OCI-LY1 (cell line): ENCODE data around the gene SSRP1.

Experiments
- H2AFZ ChIP-seq: fragments of 200-600 bp; sonication (generic), shearing (Covaris generic); 2 replicates; pipeline ENCODE4 v1.6.0; 2014; ENCODE audit warnings: antibody characterized with exemption, mild to moderate bottlenecking, low read length
- H3F3A ChIP-seq: fragments of 200-600 bp; sonication (generic), shearing (Covaris generic); 2 replicates; pipeline ENCODE4 v1.6.0; 2014; ENCODE audit warnings: mild to moderate bottlenecking, antibody characterized with exemption, low read length, moderate library complexity; ENCODE audit not compliant: insufficient read depth
- H3K27ac ChIP-seq: fragments of 200-600 bp; sonication (generic); 2 replicates; pipeline ENCODE4 v1.5.1; 2014; ENCODE audit warnings: low read length, mixed run types, mild to moderate bottlenecking, low read depth; ENCODE audit not compliant: poor library complexity, severe bottlenecking
- H3K27me3 ChIP-seq: fragments of 200-600 bp; sonication (generic); 2 replicates; pipeline ENCODE4 v1.6.0; 2014; ENCODE audit warnings: antibody characterized with exemption, mild to moderate bottlenecking, low read length, moderate library complexity; ENCODE audit not compliant: insufficient read depth
- H3K36me3 ChIP-seq: fragments of 200-600 bp; sonication (generic); 2 replicates; pipeline ENCODE4 v1.6.1; 2014; ENCODE audit warnings: mild to moderate bottlenecking, antibody characterized with exemption, low read length, moderate library complexity, mixed read lengths; ENCODE audit not compliant: insufficient read depth
- H3K4me1 ChIP-seq: fragments of 200-600 bp; sonication (generic); 2 replicates; pipeline ENCODE4 v1.5.1; 2014; ENCODE audit warnings: mild to moderate bottlenecking, low read length, moderate library complexity; ENCODE audit not compliant: insufficient read depth, severe bottlenecking
- H3K4me2 ChIP-seq: fragments of 200-600 bp; sonication (generic), shearing (Covaris generic); 2 replicates; pipeline ENCODE4 v1.6.1; 2014; ENCODE audit warnings: low read length
- H3K4me3 ChIP-seq: fragments of 200-600 bp; sonication (generic); 2 replicates; pipeline ENCODE4 v1.5.1; 2014; ENCODE audit warnings: low read length, low read depth, mild to moderate bottlenecking, mixed read lengths; ENCODE audit not compliant: poor library complexity, severe bottlenecking
- H3K79me2 ChIP-seq: fragments of 200-600 bp; shearing (Covaris generic); 2 replicates; pipeline ENCODE4 v1.6.1; 2016; ENCODE audit warnings: mixed run types, low read length, mixed read lengths; ENCODE audit not compliant: insufficient read depth
- H3K9ac ChIP-seq: fragments of 200-600 bp; sonication (generic), shearing (Covaris generic); 2 replicates; pipeline ENCODE4 v1.6.1; 2014; ENCODE audit warnings: mild to moderate bottlenecking, low read length, mixed read lengths
- H3K9me2 ChIP-seq: fragments of 200-600 bp; sonication (generic), shearing (Covaris generic); 2 replicates; pipeline ENCODE4 v1.6.1; 2014; ENCODE audit warnings: low read depth, mild to moderate bottlenecking, low read length, mixed read lengths
- H3K9me3 ChIP-seq: fragments of 200-600 bp; shearing (Covaris generic); 2 replicates; pipeline ENCODE4 v1.6.1; 2014; ENCODE audit warnings: low read length, mixed read lengths
- H4K20me1 ChIP-seq: fragments of 200-600 bp; sonication (generic), shearing (Covaris generic); 2 replicates; pipeline ENCODE4 v1.6.0; 2016; ENCODE audit warnings: mild to moderate bottlenecking, low read length; ENCODE audit not compliant: insufficient read depth
- EZH2 ChIP-seq: fragments of 200-600 bp; sonication (generic), shearing (Covaris generic); IDR thresholded peaks from 2 replicates; pipeline ENCODE4 v1.8.0; 2017; ENCODE audit warnings: borderline replicate concordance, mixed run types, mild to moderate bottlenecking, antibody characterized with exemption, low read length, moderate library complexity, mixed read lengths
- TF ChIP-seq, protein P1 (sequence below): fragments of 200-600 bp; sonication (generic), shearing (Covaris generic); IDR thresholded peaks from 2 replicates; pipeline ENCODE4 v1.5.1; 2017; ENCODE audit warnings: mild to moderate bottlenecking, antibody characterized with exemption, low read length, moderate library complexity, mixed read lengths

Gene SSRP1

DNA sequence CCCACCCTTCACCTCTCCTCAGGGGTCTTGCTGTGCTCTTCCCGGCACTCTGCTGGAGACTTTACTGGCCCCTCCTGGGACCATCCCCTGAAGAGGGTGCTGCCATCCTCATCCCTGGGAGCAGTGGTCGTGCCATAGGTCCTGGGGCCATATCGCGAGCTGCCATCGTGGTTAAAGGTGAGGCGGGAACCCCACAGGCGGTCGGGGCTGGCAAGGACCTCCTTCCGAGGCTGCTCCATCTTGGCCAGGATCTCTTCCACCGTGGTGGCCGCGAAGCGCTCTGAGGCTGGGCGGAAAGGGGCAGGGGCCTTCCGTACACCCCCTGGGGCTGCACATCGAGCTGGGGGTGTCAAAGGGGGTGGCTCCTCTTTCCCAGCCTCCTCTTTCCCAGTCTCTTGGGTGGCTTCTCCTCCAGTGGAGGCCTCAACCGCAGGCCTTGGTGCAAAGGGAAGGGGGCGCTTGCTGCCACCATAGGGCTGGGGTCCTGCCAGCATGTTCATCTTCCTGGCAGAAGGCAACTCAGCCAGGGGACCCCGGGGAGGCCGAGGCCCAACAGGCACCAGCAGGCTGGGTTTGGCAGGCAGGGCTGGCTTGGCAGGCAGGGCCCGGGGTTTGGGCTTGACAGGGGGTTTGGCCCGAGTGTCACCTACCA lies 15.5 kb downstream of the SSRP1 start:
- H3K4me1 ChIP-seq: peaks cover 24% of the 10 kb centered on the region
- H4K20me1 ChIP-seq: no peaks in the 10 kb centered on the region
- H2AFZ ChIP-seq: no peak overlapping the region
- H3K36me3 ChIP-seq: peaks cover 29% of the 10 kb centered on the region
- no peak overlapping the region for H3K9ac ChIP-seq
- no peak overlapping the region for H3K4me2 ChIP-seq
- H3K79me2 ChIP-seq: no peaks in the 10 kb centered on the region
- H3F3A ChIP-seq: 0 out of 2 replicates have a peak, but pooled peaks cover 4% of the 10 kb centered on the region
- H3K27ac ChIP-seq: no peak overlapping the region
- TF ChIP-seq, protein P1, sequence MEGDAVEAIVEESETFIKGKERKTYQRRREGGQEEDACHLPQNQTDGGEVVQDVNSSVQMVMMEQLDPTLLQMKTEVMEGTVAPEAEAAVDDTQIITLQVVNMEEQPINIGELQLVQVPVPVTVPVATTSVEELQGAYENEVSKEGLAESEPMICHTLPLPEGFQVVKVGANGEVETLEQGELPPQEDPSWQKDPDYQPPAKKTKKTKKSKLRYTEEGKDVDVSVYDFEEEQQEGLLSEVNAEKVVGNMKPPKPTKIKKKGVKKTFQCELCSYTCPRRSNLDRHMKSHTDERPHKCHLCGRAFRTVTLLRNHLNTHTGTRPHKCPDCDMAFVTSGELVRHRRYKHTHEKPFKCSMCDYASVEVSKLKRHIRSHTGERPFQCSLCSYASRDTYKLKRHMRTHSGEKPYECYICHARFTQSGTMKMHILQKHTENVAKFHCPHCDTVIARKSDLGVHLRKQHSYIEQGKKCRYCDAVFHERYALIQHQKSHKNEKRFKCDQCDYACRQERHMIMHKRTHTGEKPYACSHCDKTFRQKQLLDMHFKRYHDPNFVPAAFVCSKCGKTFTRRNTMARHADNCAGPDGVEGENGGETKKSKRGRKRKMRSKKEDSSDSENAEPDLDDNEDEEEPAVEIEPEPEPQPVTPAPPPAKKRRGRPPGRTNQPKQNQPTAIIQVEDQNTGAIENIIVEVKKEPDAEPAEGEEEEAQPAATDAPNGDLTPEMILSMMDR: no peak
- no peak for TF ChIP-seq EZH2
- no peaks in the 10 kb centered on the region for H3K9me3 ChIP-seq
- no peaks in the 10 kb centered on the region for H3K9me2 ChIP-seq
- no peaks in the 10 kb centered on the region for H3K27me3 ChIP-seq
- H3K4me3 ChIP-seq: no peak overlapping the region

DNA sequence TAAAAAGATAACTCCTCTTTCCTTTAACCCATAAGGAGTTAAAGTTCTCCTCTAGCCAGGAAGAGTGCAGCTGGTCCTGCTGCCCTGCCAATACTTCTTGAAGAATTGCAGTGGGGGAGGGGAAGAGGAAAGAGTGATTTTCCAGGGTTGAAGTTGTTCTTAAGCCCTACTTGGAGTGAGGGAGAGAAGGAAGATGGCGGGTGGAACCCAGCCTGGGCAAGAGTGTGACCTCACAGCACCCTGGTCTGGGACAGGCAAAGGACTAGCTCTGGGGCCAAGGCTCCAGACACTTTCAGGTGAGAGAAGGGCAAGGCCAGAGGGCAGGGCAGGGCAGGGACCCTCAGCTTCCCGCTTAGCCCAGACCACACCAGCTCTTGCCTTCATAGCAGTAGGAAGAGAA lies 17.5 kb downstream of the SSRP1 start:
- no peak overlapping the region for H2AFZ ChIP-seq
- H3K27me3 ChIP-seq: no peaks in the 10 kb centered on the region
- 0 out of 2 replicates have a peak, but pooled peaks cover 2% of the 10 kb centered on the region for H3F3A ChIP-seq
- H3K4me3 ChIP-seq: no peak overlapping the region
- no peak overlapping the region for H3K9ac ChIP-seq
- no peaks in the 10 kb centered on the region for H3K9me3 ChIP-seq
- no peak overlapping the region for H3K27ac ChIP-seq
- peaks cover 38% of the 10 kb centered on the region for H3K36me3 ChIP-seq
- H3K79me2 ChIP-seq: no peaks in the 10 kb centered on the region
- H3K9me2 ChIP-seq: no peaks in the 10 kb centered on the region
- TF ChIP-seq EZH2: no peak
- TF ChIP-seq, protein P1: no peak
- peaks cover 12% of the 10 kb centered on the region for H3K4me1 ChIP-seq
- H4K20me1 ChIP-seq: no peaks in the 10 kb centered on the region
- H3K4me2 ChIP-seq: no peak overlapping the region

DNA sequence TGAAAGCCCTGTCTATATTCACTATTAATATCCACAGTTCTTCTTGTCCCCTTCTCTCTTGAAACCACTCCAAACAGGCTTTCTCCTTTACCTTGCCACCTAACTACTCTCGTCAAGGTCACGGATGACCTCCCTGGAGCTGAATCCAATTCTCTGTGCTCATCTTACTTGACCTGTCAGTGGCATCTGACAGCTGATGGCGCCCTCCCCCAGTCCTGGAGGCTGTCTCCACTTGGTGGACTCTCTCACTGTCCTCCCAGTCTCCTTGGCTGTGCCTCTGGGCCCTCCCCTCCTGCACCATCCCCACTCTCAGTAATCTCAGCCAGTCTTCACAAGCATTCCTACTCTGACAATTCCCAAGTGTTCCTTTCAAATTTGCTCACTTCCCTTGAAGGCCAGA lies 19.7 kb downstream of the SSRP1 start:
- no peaks in the 10 kb centered on the region for H4K20me1 ChIP-seq
- no peak for TF ChIP-seq EZH2
- TF ChIP-seq, protein P1: no peak

More for the DNA sequence above, 19.7 kb downstream of the SSRP1 start:
- Histone ChIP-seq H3K9me3 (no peaks in the 10 kb centered on the region), H3K27ac (no peak overlapping the region), H3K79me2 (no peaks in the 10 kb centered on the region), H3K9me2 (no peaks in the 10 kb centered on the region), H3K4me1 (no peaks in the 10 kb centered on the region), H3K36me3 (peaks cover 49% of the 10 kb centered on the region), H2AFZ (no peak overlapping the region), H3K4me3 (no peak overlapping the region), H3F3A (no peaks in the 10 kb centered on the region), H3K4me2 (no peak overlapping the region), H3K9ac (no peak overlapping the region), H3K27me3 (no peaks in the 10 kb centered on the region)
